ENCODE results near the gene TMEM190. TPM values are rescaled to one million over a fixed set of nuclear protein-coding genes. Genes with fewer than 3 reads are reported as not detected.
A peak's percentile ranks its signal among the peaks of the same experiment; 100 is the strongest.
"Not testable (repeated sequence)": the region's sequence is repeated elsewhere in the genome, so short reads cannot be mapped to it uniquely, and the experiment has no call there.

The TMEM190 gene
- total RNA-seq, 1 donor from 2014 or later: 2.2 TPM

DNA sequence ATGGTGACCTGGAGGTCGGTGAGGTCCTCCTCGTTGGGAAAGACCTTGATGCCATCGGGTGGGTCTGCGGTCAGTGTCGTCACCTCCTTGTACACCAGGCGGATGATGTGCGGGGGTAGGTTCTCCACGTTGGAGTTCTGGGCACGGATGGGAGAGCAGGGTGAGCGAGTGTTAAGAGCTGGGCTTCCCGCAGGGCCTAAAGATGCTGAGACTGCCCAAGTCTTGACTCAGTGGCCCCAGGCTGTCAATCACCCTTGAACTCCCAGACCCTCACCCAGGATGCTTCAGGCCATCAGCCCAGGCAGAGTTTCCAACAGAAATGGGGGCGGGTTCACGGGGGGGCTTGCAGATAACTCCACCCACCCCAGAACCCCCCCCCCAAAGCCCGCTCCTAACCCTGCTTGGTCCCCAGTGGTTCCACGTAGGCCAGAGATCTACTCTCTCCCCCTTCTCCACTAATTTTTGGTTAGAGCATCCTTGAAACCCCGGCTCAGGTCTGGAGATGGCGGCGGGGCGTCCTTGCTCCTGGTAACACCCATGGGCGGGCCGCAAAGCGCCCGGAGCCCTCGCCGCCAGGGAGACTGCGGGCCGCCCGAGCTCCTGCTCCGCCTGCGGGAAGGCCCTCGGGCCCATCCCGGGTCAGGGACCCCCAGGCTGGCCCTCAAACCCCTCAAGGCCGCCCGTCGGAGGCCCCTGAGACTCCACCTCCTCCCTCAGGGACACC, 30.4 kb downstream of the TMEM190 start:
- Mint-ChIP-seq H3K4me3 (peak overlapping the region; percentile 88), H3K4me1 (peaks cover 20% of the 10 kb centered on the region), H3K36me3 (peaks cover 19% of the 10 kb centered on the region), H3K27ac (peak overlapping the region; percentile 67), H3K9me3 (peaks cover 9% of the 10 kb centered on the region), H3K27me3 (ENCODE audit: low read depth) (peaks cover 8% of the 10 kb centered on the region)
- no peak for DNase-seq (ENCODE audit: low spot score in 2 of 2, unreplicated experiment in 2 of 2)
- no peak for TF ChIP-seq CTCF (IDR thresholded peaks at IDR 0.05; ENCODE audit: unreplicated experiment)

- not testable (repeated sequence) for DNase-seq (ENCODE audit: low spot score in 2 of 2, unreplicated experiment in 2 of 2); H3K9me3 Mint-ChIP-seq
- Mint-ChIP-seq H3K4me1 (peaks cover 20% of the 10 kb centered on the region), H3K36me3 (peaks cover 19% of the 10 kb centered on the region), H3K27me3 (ENCODE audit: low read depth) (peaks cover 11% of the 10 kb centered on the region), H3K27ac (peak within 1 kb of the TSS; percentile 97), H3K4me3 (peak within 1 kb of the TSS; percentile 88)
Observed at GRCh38 chr19:55407550-55407799, 30.8 kb downstream of the TMEM190 start, which contains the start of gene UBE2S. UBE2S (minus strand) TSS chr19:55407788; CDS start chr19:55407589, 199 bp downstream.

DNA sequence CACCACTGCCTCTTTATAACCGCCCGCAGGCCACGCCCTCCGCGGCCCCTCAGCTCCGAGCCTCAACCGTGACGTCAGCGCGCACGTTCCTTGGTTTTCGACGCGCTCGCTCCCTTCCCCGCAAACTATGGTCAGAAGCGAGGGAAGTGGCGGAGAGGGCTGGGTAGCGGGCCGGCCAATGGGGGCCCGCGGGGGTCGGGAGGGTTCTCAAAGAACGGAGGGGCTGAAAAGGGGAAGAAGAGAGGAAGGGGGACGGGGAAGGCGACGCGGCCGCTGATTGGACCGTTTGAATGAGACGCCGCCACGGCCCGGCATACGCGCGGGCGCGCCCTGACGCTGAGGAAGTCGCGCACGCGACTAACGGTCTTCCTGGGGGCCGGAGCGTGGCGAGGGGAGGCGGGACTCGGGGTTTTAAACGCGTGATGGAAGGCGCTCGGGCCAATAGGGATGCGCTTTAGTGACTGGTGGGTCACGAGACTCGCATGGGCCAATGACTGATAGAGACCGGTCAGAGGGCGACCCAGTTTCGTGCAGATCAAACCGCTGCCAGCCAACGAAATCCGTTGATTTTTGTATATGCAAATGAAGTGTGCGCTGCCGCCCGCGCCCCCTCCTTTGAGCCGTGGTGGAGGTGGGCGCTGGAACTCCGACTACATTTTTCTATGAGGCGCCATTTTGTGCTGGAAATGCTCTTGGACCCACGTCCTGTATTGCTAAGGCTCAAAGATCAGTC, 31.3 kb downstream of the TMEM190 start:
- peaks cover 9% of the 10 kb centered on the region for H3K9me3 Mint-ChIP-seq
- peak; percentile 2 for TF ChIP-seq CTCF (IDR thresholded peaks at IDR 0.05; ENCODE audit: unreplicated experiment)

GRCh38 chr19:55408533-55408872, 31.9 kb downstream of the TMEM190 start:
- no peak for TF ChIP-seq CTCF (IDR thresholded peaks at IDR 0.05; ENCODE audit: unreplicated experiment)
- no peak for DNase-seq (ENCODE audit: low spot score in 2 of 2, unreplicated experiment in 2 of 2)
- H3K9me3 Mint-ChIP-seq: peaks cover 9% of the 10 kb centered on the region
- peaks cover 14% of the 10 kb centered on the region for H3K36me3 Mint-ChIP-seq
- peaks cover 14% of the 10 kb centered on the region for H3K27me3 Mint-ChIP-seq (ENCODE audit: low read depth)
- peak overlapping the region; percentile 97 for H3K27ac Mint-ChIP-seq
- peak overlapping the region; percentile 88 for H3K4me3 Mint-ChIP-seq
- peaks cover 20% of the 10 kb centered on the region for H3K4me1 Mint-ChIP-seq

More for the DNA sequence above, 31.3 kb downstream of the TMEM190 start:
- H3K36me3 Mint-ChIP-seq: peaks cover 18% of the 10 kb centered on the region
- peak; percentile 97 to 98 for DNase-seq (ENCODE audit: low spot score in 2 of 2, unreplicated experiment in 2 of 2)
- H3K27ac Mint-ChIP-seq: peak overlapping the region; percentile 97
- H3K4me1 Mint-ChIP-seq: peaks cover 20% of the 10 kb centered on the region
- H3K27me3 Mint-ChIP-seq (ENCODE audit: low read depth): peaks cover 11% of the 10 kb centered on the region
- peak overlapping the region; percentile 88 for H3K4me3 Mint-ChIP-seq

DNA sequence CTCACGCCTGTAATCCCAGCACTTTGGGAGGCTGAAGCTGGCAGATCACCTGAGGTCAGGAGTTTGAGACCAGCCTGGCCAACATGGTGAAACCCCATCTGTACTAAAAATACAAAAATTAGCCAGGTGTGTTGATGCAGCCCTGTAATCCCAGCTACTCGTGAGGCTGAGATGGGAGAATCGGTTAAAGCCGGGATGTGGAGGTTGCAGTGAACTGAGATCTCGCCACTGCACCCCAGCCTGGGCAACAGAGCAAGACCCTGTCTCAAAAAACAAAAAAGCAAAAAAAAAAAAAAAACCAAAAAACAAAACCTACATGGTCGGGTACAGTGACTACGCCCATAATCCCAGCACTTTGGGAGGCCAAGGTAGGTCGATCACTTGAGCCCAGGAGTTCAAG, 32.6 kb downstream of the TMEM190 start:
- not testable (repeated sequence) for H3K36me3 Mint-ChIP-seq; H3K9me3 Mint-ChIP-seq; H3K4me3 Mint-ChIP-seq; DNase-seq (ENCODE audit: low spot score in 2 of 2, unreplicated experiment in 2 of 2)
- Mint-ChIP-seq H3K27ac (peak overlapping the region; percentile 77), H3K4me1 (peaks cover 20% of the 10 kb centered on the region), H3K27me3 (ENCODE audit: low read depth) (peaks cover 14% of the 10 kb centered on the region)

DNA sequence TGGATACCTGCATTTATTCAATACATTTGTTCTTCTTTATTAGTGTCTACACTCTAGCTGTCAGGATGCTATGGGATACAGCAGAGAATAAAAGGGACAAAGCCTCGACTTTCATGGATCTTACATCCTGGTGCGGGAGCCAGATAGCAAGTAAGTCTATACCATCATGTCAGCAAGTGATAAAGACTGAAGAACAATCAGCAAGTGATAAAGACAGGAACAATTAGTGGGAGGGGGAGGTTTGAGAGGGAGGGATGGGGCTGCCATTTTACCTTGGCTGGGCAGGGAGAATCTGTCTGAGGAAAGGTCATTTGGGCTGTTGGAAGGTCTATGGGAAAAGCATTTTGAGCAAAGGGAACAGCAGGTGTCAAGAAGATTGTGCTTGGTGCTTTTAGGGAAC, 33.5 kb downstream of the TMEM190 start:
- H3K27me3 Mint-ChIP-seq (ENCODE audit: low read depth): peaks cover 15% of the 10 kb centered on the region
- no peak overlapping the region for H3K27ac Mint-ChIP-seq
- H3K36me3 Mint-ChIP-seq: peaks cover 10% of the 10 kb centered on the region

More for the DNA sequence above, 33.5 kb downstream of the TMEM190 start:
- Mint-ChIP-seq H3K9me3 (peaks cover 9% of the 10 kb centered on the region), H3K4me3 (no peak overlapping the region), H3K4me1 (peaks cover 20% of the 10 kb centered on the region)
- no peak for TF ChIP-seq CTCF (IDR thresholded peaks at IDR 0.05; ENCODE audit: unreplicated experiment)
- DNase-seq (ENCODE audit: low spot score in 2 of 2, unreplicated experiment in 2 of 2): no peak
